WTC11 (cell line): Measurements from ENCODE around the gene RGS6. TPM values are rescaled to one million over a fixed set of nuclear protein-coding genes. Genes with fewer than 3 reads are reported as not detected.

ENCODE experiments used
- ATAC-seq: fragments of 200-7000 bp; cut with Tn5 transposase; 2 replicates; pipeline ENCODE4 v1.10.0; 2021; ENCODE audit warnings: mild to moderate bottlenecking, moderate library complexity
- CTCF ChIA-PET: fragments of 300-600 bp; sonication (Branson Sonifier 250); formaldehyde crosslinking; loops from one replicate; lab custom pipeline; 2021; ENCODE audit warnings: antibody characterized with exemption; lab: Charles Lee
- POLR2A ChIA-PET: fragments of 350-600 bp; sonication (Branson Sonifier 250); formaldehyde crosslinking; loops from one replicate; lab custom pipeline; 2021; ENCODE audit warnings: antibody characterized with exemption; lab: Charles Lee
- DNase-seq: peaks from one replicate; pipeline ENCODE4 v3.0.0; 2021; ENCODE audit warnings: low spot score
- H3K27ac Mint-ChIP-seq: 2 replicates; pipeline ENCODE4 v1.8.0; 2021; ENCODE audit warnings: mixed read lengths
- H3K27me3 Mint-ChIP-seq: 2 replicates; pipeline ENCODE4 v1.8.0; 2021; ENCODE audit warnings: low read depth, mild to moderate bottlenecking, moderate library complexity, mixed read lengths
- H3K36me3 Mint-ChIP-seq: 2 replicates; pipeline ENCODE4 v1.8.0; 2021; ENCODE audit warnings: mixed read lengths
- H3K4me1 Mint-ChIP-seq: 2 replicates; pipeline ENCODE4 v1.8.0; 2022; ENCODE audit warnings: mixed read lengths
- H3K4me3 Mint-ChIP-seq: 2 replicates; pipeline ENCODE4 v1.8.0; 2021; ENCODE audit warnings: mild to moderate bottlenecking, moderate library complexity, mixed read lengths
- H3K9me3 Mint-ChIP-seq: 2 replicates; pipeline ENCODE4 v1.8.0; 2021; ENCODE audit warnings: mixed read lengths
- ATF1 ChIP-seq: sonication (generic); formaldehyde crosslinking; IDR thresholded peaks from 2 replicates; pipeline ENCODE4 v1.8.1; 2023; ENCODE audit warnings: mild to moderate bottlenecking, moderate library complexity, missing genetic modification reagents
- CDX4 ChIP-seq: fragments of 250-450 bp; sonication (Bioruptor Pico); IDR thresholded peaks from 2 replicates; pipeline ENCODE4 v1.9.0; 2021; ENCODE audit warnings: moderate library complexity, mild to moderate bottlenecking, inconsistent platforms, borderline replicate concordance
- CREB1 ChIP-seq: sonication (generic); formaldehyde crosslinking; IDR thresholded peaks from 2 replicates; pipeline ENCODE4 v1.8.0; 2023; ENCODE audit warnings: mild to moderate bottlenecking, missing genetic modification reagents
- CREM ChIP-seq: sonication (generic); formaldehyde crosslinking; IDR thresholded peaks from 2 replicates; pipeline ENCODE4 v1.8.1; 2022; ENCODE audit warnings: mild to moderate bottlenecking, missing genetic modification reagents, moderate library complexity
- ELF4 ChIP-seq: sonication (generic); formaldehyde crosslinking; IDR thresholded peaks from 2 replicates; pipeline ENCODE4 v1.8.1; 2022; ENCODE audit warnings: low read depth, mild to moderate bottlenecking, moderate library complexity, missing genetic modification reagents
- EMX1 ChIP-seq: fragments of 250-450 bp; sonication (Bioruptor Pico); IDR thresholded peaks from 2 replicates; pipeline ENCODE4 v1.8.0; 2021; ENCODE audit warnings: mild to moderate bottlenecking
- FOXP1 ChIP-seq: sonication (generic); formaldehyde crosslinking; IDR thresholded peaks from 2 replicates; pipeline ENCODE4 v1.8.0; 2022; ENCODE audit warnings: missing genetic modification reagents, mild to moderate bottlenecking, moderate library complexity, borderline replicate concordance
- GRHL2 ChIP-seq: fragments of 250-450 bp; sonication (Bioruptor Pico); IDR thresholded peaks from 2 replicates; pipeline ENCODE4 v1.8.0; 2022; ENCODE audit warnings: mild to moderate bottlenecking, moderate library complexity; ENCODE audit not compliant: insufficient replicate concordance, severe bottlenecking
- JAZF1 ChIP-seq: fragments of 250-450 bp; sonication (Bioruptor Pico); IDR thresholded peaks from 2 replicates; pipeline ENCODE4 v1.9.0; 2021; ENCODE audit warnings: moderate library complexity, mild to moderate bottlenecking, inconsistent platforms
- KAT7 ChIP-seq: sonication (generic); formaldehyde crosslinking; IDR thresholded peaks from 2 replicates; pipeline ENCODE4 v1.8.1; 2023; ENCODE audit warnings: missing genetic modification reagents, mild to moderate bottlenecking, borderline replicate concordance
- MAX ChIP-seq: sonication (generic); formaldehyde crosslinking; IDR thresholded peaks from 2 replicates; pipeline ENCODE4 v1.8.0; 2022; ENCODE audit warnings: mild to moderate bottlenecking, missing genetic modification reagents
- MXD4 ChIP-seq: fragments of 250-450 bp; sonication (Bioruptor Pico); IDR thresholded peaks from 2 replicates; pipeline ENCODE4 v1.8.0; 2021; ENCODE audit warnings: mild to moderate bottlenecking, moderate library complexity, borderline replicate concordance
- NFYB ChIP-seq: sonication (generic); formaldehyde crosslinking; conservative IDR thresholded peaks from 2 replicates; pipeline ENCODE4 v1.8.0; 2022; ENCODE audit warnings: low read depth, missing genetic modification reagents
- OVOL2 ChIP-seq: fragments of 250-450 bp; sonication (Bioruptor Pico); IDR thresholded peaks from 2 replicates; pipeline ENCODE4 v1.9.0; 2021; ENCODE audit warnings: mild to moderate bottlenecking, borderline replicate concordance
- PRRX2 ChIP-seq: fragments of 250-450 bp; sonication (Bioruptor Pico); IDR thresholded peaks from 2 replicates; pipeline ENCODE4 v1.8.0; 2021; ENCODE audit warnings: mild to moderate bottlenecking
- RELA ChIP-seq: sonication (generic); formaldehyde crosslinking; IDR thresholded peaks from 2 replicates; pipeline ENCODE4 v1.8.1; 2022; ENCODE audit warnings: missing genetic modification reagents, mild to moderate bottlenecking, borderline replicate concordance
- RORB ChIP-seq: fragments of 250-450 bp; sonication (Bioruptor Pico); IDR thresholded peaks from 2 replicates; pipeline ENCODE4 v1.9.0; 2021; ENCODE audit warnings: mild to moderate bottlenecking
- TCF7 ChIP-seq: sonication (generic); formaldehyde crosslinking; IDR thresholded peaks from 2 replicates; pipeline ENCODE4 v1.8.0; 2022; ENCODE audit warnings: mild to moderate bottlenecking, low read depth, missing genetic modification reagents, moderate library complexity
- ZBTB43 ChIP-seq: sonication (generic); formaldehyde crosslinking; IDR thresholded peaks from 2 replicates; pipeline ENCODE4 v1.8.1; 2023; ENCODE audit warnings: mild to moderate bottlenecking, missing genetic modification reagents
- ZNF121 ChIP-seq: sonication (generic); formaldehyde crosslinking; IDR thresholded peaks from 2 replicates; pipeline ENCODE4 v1.8.0; 2023; ENCODE audit warnings: missing genetic modification reagents
- ZNF138 ChIP-seq: sonication (generic); formaldehyde crosslinking; conservative IDR thresholded peaks from 2 replicates; pipeline ENCODE4 v1.8.1; 2022; ENCODE audit warnings: mild to moderate bottlenecking, moderate library complexity, missing genetic modification reagents
- ZNF232 ChIP-seq: sonication (generic); formaldehyde crosslinking; IDR thresholded peaks from 2 replicates; pipeline ENCODE4 v1.8.0; 2022; ENCODE audit warnings: mild to moderate bottlenecking, missing genetic modification reagents
- ZNF532 ChIP-seq: fragments of 250-450 bp; sonication (Bioruptor Pico); IDR thresholded peaks from 2 replicates; pipeline ENCODE4 v1.9.0; 2021; ENCODE audit warnings: mild to moderate bottlenecking, borderline replicate concordance
- total RNA-seq: library from RNA; stranded (reverse); gene quantifications from 3 replicates; pipeline ENCODE4 v1.2.3, GENCODE V29; 2021
- TF ChIP-seq, protein P1 (sequence below): sonication (generic); formaldehyde crosslinking; IDR thresholded peaks from 2 replicates; pipeline ENCODE4 v1.8.1; 2022; ENCODE audit warnings: mild to moderate bottlenecking, moderate library complexity, missing genetic modification reagents
- TF ChIP-seq, protein P2 (sequence below): sonication (generic); formaldehyde crosslinking; IDR thresholded peaks from 2 replicates; pipeline ENCODE4 v1.8.1; 2022; ENCODE audit warnings: low read depth, missing genetic modification reagents, borderline replicate concordance
- TF ChIP-seq, protein P3 (sequence below): sonication (generic); formaldehyde crosslinking; IDR thresholded peaks from 2 replicates; pipeline ENCODE4 v1.8.1; 2022; ENCODE audit warnings: mild to moderate bottlenecking, missing genetic modification reagents, moderate library complexity, borderline replicate concordance

The RGS6 gene
- total RNA-seq, 1 experiment from 2014 or later, result 1.0 TPM

GRCh38 chr14:72546344-72547016 is 614.3 kb downstream of the RGS6 start:
- peaks cover 19% of the 10 kb centered on the region for H3K4me1 Mint-ChIP-seq
- H3K36me3 Mint-ChIP-seq, result no peaks in the 10 kb centered on the region
- DNase-seq (no peak), ATAC-seq (no peak)
- H3K27ac Mint-ChIP-seq, result no peak overlapping the region
- TF ChIP-seq ELF4 (CRISPR knock-in tag), result no peak
- no peak for TF ChIP-seq ZBTB43
- TF ChIP-seq ZNF232, result no peak
- no peak for TF ChIP-seq NFYB (CRISPR knock-in tag)
- no peak for TF ChIP-seq CREM
- no peak for TF ChIP-seq RELA
- TF ChIP-seq FOXP1 (CRISPR knock-in tag), result no peak
- TF ChIP-seq ZNF532 (CRISPR knock-in tag), result no peak
- no peak for TF ChIP-seq CDX4 (CRISPR knock-in tag)
- TF ChIP-seq, protein P1, sequence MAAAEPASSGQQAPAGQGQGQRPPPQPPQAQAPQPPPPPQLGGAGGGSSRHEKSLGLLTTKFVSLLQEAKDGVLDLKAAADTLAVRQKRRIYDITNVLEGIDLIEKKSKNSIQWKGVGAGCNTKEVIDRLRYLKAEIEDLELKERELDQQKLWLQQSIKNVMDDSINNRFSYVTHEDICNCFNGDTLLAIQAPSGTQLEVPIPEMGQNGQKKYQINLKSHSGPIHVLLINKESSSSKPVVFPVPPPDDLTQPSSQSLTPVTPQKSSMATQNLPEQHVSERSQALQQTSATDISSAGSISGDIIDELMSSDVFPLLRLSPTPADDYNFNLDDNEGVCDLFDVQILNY (CRISPR knock-in tag), result no peak
- TF ChIP-seq TCF7, result no peak
- no peak for TF ChIP-seq CREB1 (CRISPR knock-in tag)
- TF ChIP-seq JAZF1 (CRISPR knock-in tag), result no peak
- TF ChIP-seq MXD4 (CRISPR knock-in tag), result no peak
- no peak for TF ChIP-seq EMX1 (CRISPR knock-in tag)
- no peak for TF ChIP-seq GRHL2 (CRISPR knock-in tag)
- no peak for TF ChIP-seq RORB (CRISPR knock-in tag)
- no peaks in the 10 kb centered on the region; the same call in 1 of the 2 replicates for H3K27me3 Mint-ChIP-seq
- H3K9me3 Mint-ChIP-seq, result no peaks in the 10 kb centered on the region
- H3K4me3 Mint-ChIP-seq, result no peak overlapping the region
- ChIA-PET CTCF (no interaction called here), POLR2A (no interaction called here)

- Mint-ChIP-seq H3K9me3 (no peaks in the 10 kb centered on the region), H3K4me3 (no peak overlapping the region), H3K36me3 (no peaks in the 10 kb centered on the region), H3K27ac (no peak overlapping the region), H3K27me3 (no peaks in the 10 kb centered on the region; the same call in 1 of the 2 replicates), H3K4me1 (peaks cover 26% of the 10 kb centered on the region)
- ChIA-PET POLR2A (no interaction called here), CTCF (no interaction called here)
- DNase-seq (no peak), ATAC-seq (no peak)
- TF ChIP-seq OVOL2 (CRISPR knock-in tag), result no peak
- TF ChIP-seq, protein P2, sequence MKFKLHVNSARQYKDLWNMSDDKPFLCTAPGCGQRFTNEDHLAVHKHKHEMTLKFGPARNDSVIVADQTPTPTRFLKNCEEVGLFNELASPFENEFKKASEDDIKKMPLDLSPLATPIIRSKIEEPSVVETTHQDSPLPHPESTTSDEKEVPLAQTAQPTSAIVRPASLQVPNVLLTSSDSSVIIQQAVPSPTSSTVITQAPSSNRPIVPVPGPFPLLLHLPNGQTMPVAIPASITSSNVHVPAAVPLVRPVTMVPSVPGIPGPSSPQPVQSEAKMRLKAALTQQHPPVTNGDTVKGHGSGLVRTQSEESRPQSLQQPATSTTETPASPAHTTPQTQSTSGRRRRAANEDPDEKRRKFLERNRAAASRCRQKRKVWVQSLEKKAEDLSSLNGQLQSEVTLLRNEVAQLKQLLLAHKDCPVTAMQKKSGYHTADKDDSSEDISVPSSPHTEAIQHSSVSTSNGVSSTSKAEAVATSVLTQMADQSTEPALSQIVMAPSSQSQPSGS (CRISPR knock-in tag), result no peak
- TF ChIP-seq, protein P3, sequence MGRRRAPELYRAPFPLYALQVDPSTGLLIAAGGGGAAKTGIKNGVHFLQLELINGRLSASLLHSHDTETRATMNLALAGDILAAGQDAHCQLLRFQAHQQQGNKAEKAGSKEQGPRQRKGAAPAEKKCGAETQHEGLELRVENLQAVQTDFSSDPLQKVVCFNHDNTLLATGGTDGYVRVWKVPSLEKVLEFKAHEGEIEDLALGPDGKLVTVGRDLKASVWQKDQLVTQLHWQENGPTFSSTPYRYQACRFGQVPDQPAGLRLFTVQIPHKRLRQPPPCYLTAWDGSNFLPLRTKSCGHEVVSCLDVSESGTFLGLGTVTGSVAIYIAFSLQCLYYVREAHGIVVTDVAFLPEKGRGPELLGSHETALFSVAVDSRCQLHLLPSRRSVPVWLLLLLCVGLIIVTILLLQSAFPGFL, result no peak
- TF ChIP-seq MXD4 (CRISPR knock-in tag), result no peak
- TF ChIP-seq ZNF232, result no peak
- TF ChIP-seq NFYB (CRISPR knock-in tag), result no peak
- no peak for TF ChIP-seq KAT7 (CRISPR knock-in tag)
- no peak for TF ChIP-seq CREB1 (CRISPR knock-in tag)
- no peak for TF ChIP-seq RORB (CRISPR knock-in tag)
- no peak for TF ChIP-seq ZNF138 (CRISPR knock-in tag)
- TF ChIP-seq PRRX2 (CRISPR knock-in tag), result no peak
- no peak for TF ChIP-seq ZNF121
- TF ChIP-seq MAX (CRISPR knock-in tag), result no peak
- no peak for TF ChIP-seq ATF1 (CRISPR knock-in tag)
- TF ChIP-seq EMX1 (CRISPR knock-in tag), result no peak
Measured at GRCh38 chr14:72547999-72548398, 615.8 kb downstream of the RGS6 start.
